Peyer's patch (tissue), 4 donors: ENCODE measurements around the gene RHBDL1. TPM values are rescaled to one million over a fixed set of nuclear protein-coding genes. Genes with fewer than 3 reads are reported as not detected.
A peak's percentile ranks its signal among the peaks of the same experiment; 100 is the strongest.

Source experiments
- DNase-seq, 3 donors: peaks; one replicate each; pipeline ENCODE4 v3.0.0-alpha.2; 2017 to 2019
- H3K27ac ChIP-seq, 4 donors: fragments of 200-600 bp; sonication (generic); one replicate each; pipeline ENCODE4 v1.5.1; 2016 to 2019
- H3K27me3 ChIP-seq, 2 donors: fragments of 200-600 bp; sonication (generic); one replicate each; pipeline ENCODE4 v1.5.1; 2019
- H3K36me3 ChIP-seq, 3 donors: fragments of 200-600 bp; sonication (generic); one replicate each; pipeline ENCODE4 v1.5.1; 2016 to 2019
- H3K4me1 ChIP-seq, 4 donors: fragments of 200-600 bp; sonication (generic); one replicate each; pipeline ENCODE4 v1.5.1; 2016 to 2019
- H3K4me3 ChIP-seq, 4 donors: fragments of 200-600 bp; sonication (generic); 1 replicate in 3 of 4; 2 replicates in 1 of 4; pipeline ENCODE4 v1.5.1; 2016 to 2019; ENCODE audit warnings: mild to moderate bottlenecking in 1 of 4
- H3K9me3 ChIP-seq, 4 donors: fragments of 200-600 bp; sonication (generic); one replicate each; pipeline ENCODE4 v1.5.1; 2016 to 2019; ENCODE audit warnings: mild to moderate bottlenecking in 1 of 4
- POLR2A ChIP-seq, 2 donors: fragments of 450-650 bp; IDR thresholded peaks; one replicate each; pipeline ENCODE4 v1.5.1; 2017; ENCODE audit warnings: antibody characterized with exemption in 2 of 2, mild to moderate bottlenecking in 2 of 2, moderate library complexity in 2 of 2
- total RNA-seq, 4 donors: library from RNA; depleted of rRNA; stranded (reverse); fragments of >200 nt; gene quantifications; one replicate each; pipeline ENCODE4 v1.1.0, GENCODE V29; 2016
- TF ChIP-seq, protein P1 (sequence below), 6 experiments: fragments of 450-650 bp in 4 of 6; fragments of 200-600 bp in 2 of 6; sonication (generic) in 1 of 6; IDR thresholded peaks; one replicate each; pipeline ENCODE4 v1.5.1; 2017 to 2019; ENCODE audit warnings: antibody characterized with exemption in 6 of 6, mild to moderate bottlenecking in 3 of 6, moderate library complexity in 1 of 6

The RHBDL1 gene
- total RNA-seq, 4 donors from 2014 or later = 4.1 to 13.6 (median 9.9) TPM

DNA sequence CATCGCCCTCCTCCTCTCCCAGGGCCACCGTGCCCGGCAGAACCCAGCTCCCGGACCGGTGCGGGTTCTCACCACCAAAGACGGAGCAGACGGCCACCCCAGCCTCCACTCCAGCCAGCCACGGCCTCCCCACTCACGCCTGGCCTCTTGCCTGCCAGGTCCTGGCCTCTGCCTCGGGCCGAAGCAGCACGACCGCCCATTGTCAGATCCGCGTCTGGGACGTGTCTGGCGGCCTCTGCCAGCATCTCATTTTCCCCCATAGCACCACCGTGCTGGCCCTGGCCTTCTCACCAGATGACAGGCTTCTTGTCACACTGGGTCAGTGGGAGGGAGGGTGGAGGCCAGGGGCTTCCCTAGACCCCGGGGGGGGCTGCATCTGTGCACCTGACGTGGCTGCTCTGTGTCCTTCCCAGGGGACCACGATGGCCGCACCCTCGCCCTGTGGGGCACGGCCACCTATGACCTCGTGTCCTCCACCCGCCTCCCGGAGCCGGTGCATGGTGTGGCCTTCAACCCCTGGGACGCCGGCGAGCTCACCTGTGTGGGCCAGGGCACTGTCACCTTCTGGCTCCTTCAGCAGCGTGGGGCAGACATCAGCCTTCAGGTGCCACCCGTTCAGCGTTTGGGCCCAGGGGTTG, 14.2 kb upstream of the RHBDL1 start:
- Histone ChIP-seq H3K27ac (peak overlapping the region in 3 of 4 donors; percentile 28 to 76 (median 64)), H3K4me1 (peaks cover 0 to 14% (median 6%) of the 10 kb centered on the region in 4 donors), H3K36me3 (peaks cover 0 to 11% (median 0%) of the 10 kb centered on the region in 3 donors), H3K9me3 (no peaks in the 10 kb centered on the region), H3K27me3 (no peaks in the 10 kb centered on the region), H3K4me3 (peak overlapping the region in 2 of 4 donors; percentile 27 to 40)
- DNase-seq = peak in 1 of 3 donors; percentile 59
- TF ChIP-seq, protein P1, sequence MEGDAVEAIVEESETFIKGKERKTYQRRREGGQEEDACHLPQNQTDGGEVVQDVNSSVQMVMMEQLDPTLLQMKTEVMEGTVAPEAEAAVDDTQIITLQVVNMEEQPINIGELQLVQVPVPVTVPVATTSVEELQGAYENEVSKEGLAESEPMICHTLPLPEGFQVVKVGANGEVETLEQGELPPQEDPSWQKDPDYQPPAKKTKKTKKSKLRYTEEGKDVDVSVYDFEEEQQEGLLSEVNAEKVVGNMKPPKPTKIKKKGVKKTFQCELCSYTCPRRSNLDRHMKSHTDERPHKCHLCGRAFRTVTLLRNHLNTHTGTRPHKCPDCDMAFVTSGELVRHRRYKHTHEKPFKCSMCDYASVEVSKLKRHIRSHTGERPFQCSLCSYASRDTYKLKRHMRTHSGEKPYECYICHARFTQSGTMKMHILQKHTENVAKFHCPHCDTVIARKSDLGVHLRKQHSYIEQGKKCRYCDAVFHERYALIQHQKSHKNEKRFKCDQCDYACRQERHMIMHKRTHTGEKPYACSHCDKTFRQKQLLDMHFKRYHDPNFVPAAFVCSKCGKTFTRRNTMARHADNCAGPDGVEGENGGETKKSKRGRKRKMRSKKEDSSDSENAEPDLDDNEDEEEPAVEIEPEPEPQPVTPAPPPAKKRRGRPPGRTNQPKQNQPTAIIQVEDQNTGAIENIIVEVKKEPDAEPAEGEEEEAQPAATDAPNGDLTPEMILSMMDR (IDR thresholded peaks at IDR 0.05) = peak in 2 of 6 experiments; percentile 11 to 24
- no peak for TF ChIP-seq POLR2A (IDR thresholded peaks at IDR 0.05)

DNA sequence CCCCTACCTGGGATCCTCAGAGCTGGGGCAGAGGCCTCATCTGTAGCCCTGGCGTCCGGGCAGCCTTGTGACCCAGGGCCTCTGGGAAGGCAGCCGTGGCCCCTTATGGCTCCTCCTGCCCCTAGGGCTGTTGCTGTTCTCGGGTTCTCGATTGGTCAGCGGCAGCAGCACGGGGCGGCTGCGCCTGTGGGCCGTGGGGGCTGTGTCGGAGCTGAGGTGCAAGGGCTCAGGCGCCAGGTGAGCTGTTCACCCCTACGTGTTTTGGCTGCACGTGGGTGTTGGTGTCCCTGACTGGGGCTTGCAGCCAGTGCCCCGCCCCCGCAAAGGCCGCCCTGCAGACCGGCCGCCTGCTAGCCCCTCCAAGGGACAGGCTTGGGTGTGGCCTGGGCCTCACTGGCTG, 13.4 kb upstream of the RHBDL1 start:
- no peak for DNase-seq
- TF ChIP-seq, protein P1 (IDR thresholded peaks at IDR 0.05) = no peak
- Histone ChIP-seq H3K27ac (no peak overlapping the region), H3K27me3 (no peaks in the 10 kb centered on the region), H3K9me3 (no peaks in the 10 kb centered on the region), H3K4me1 (peaks cover 0 to 14% (median 6%) of the 10 kb centered on the region in 4 donors), H3K36me3 (peaks cover 0 to 11% (median 0%) of the 10 kb centered on the region in 3 donors), H3K4me3 (no peak overlapping the region)

DNA sequence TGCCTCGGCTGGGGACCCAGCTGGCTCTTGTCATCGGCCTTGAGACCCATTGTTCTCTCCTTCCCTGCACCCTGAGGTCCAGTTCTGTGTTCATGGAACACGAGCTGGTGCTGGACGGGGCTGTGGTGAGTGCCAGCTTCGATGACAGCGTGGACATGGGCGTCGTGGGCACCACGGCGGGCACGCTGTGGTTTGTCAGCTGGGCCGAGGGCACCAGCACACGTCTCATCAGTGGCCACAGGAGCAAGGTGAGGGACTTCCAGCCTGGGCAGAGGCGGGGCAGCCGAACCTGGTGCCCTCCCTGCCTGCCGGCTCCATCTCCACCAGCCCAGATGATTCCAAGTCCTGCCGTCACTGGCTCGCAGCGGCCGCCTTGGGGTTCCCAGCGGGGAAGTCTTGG, 12.9 kb upstream of the RHBDL1 start:
- H3K27ac ChIP-seq = no peak overlapping the region
- H3K4me3 ChIP-seq = no peak overlapping the region
- H3K4me1 ChIP-seq = peaks cover 0 to 18% (median 10%) of the 10 kb centered on the region in 4 donors
- H3K9me3 ChIP-seq = no peaks in the 10 kb centered on the region
- DNase-seq = no peak
- peaks cover 0 to 8% (median 0%) of the 10 kb centered on the region in 3 donors for H3K36me3 ChIP-seq
- no peak for TF ChIP-seq POLR2A (IDR thresholded peaks at IDR 0.05)
- TF ChIP-seq, protein P1 (IDR thresholded peaks at IDR 0.05) = no peak
- no peaks in the 10 kb centered on the region for H3K27me3 ChIP-seq

DNA sequence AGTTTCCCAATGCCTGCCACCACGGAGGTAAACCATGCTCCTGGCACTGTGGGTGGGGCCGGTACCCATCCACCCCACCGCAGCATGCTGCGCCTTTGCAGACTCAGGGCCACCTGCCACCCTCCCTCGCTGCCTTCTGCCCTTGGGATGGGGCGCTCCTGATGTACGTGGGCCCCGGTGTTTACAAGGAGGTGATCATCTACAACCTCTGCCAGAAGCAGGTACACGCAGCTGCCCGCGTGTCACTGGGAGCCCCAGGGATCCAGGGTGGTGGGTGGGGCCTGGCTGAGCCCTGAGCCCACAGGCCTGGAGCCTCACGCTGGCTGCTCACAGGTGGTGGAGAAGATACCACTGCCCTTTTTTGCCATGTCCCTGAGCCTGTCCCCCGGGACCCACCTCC, 8.9 kb upstream of the RHBDL1 start:
- no peak for TF ChIP-seq POLR2A (IDR thresholded peaks at IDR 0.05)
- TF ChIP-seq, protein P1 (IDR thresholded peaks at IDR 0.05) = no peak
- peaks cover 0 to 23% (median 0%) of the 10 kb centered on the region in 3 donors for H3K36me3 ChIP-seq
- no peak overlapping the region for H3K27ac ChIP-seq
- no peaks in the 10 kb centered on the region for H3K27me3 ChIP-seq
- H3K4me3 ChIP-seq = no peak overlapping the region
- peaks cover 3 to 18% (median 9%) of the 10 kb centered on the region in 4 donors for H3K4me1 ChIP-seq
- H3K9me3 ChIP-seq = no peaks in the 10 kb centered on the region
- DNase-seq = no peak

DNA sequence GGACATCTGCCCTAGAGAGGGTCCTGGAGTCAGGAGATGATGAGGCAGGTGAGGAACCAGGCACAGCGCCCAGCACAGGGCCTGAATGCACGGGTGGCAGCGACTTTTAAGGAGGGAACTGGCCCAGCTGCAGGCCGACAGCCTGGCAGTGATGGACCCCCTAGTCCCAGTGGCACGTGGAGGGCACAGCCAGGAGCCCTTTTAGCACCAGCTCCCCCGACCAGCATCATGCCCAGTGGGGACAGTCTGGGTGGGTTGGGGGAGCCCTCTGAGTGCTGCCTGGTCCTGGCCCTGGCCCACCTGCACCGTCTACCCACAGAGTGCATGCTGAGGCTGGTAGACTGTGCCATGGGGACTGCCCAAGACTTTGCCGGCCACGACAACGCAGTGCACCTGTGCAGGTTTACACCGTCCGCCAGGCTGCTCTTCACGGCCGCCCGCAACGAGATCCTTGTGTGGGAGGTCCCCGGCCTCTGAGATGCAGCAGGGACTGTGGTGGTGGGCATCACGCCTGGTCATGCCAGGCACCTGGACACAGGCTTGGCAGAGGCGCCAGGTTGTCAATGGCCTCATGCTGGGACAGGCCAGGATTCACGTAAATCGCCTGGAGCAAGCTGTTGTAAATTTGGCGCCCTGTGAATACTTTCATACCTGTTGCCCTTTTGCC, 8.2 kb upstream of the RHBDL1 start:
- H3K27ac ChIP-seq = peak overlapping the region; percentile 83 to 93 (median 86)
- peak overlapping the region in 2 of 4 donors; percentile 82 to 94 for H3K4me3 ChIP-seq
- peaks cover 0 to 30% (median 0%) of the 10 kb centered on the region in 3 donors for H3K36me3 ChIP-seq
- no peaks in the 10 kb centered on the region for H3K27me3 ChIP-seq
- no peaks in the 10 kb centered on the region for H3K9me3 ChIP-seq
- TF ChIP-seq, protein P1 (IDR thresholded peaks at IDR 0.05) = no peak
- TF ChIP-seq POLR2A (IDR thresholded peaks at IDR 0.05) = no peak
- peaks cover 3 to 18% (median 9%) of the 10 kb centered on the region in 4 donors for H3K4me1 ChIP-seq
- DNase-seq = no peak
